ENCODE data around the gene UGT1A3.

The UGT1A3 gene

GRCh38 chr2:233789554-233789953 is 60.7 kb downstream of the UGT1A3 start:
- intact Hi-C loops (cut with micrococcal nuclease): no loop called here
- Mint-ChIP-seq H3K27ac (no peak overlapping the region), H3K4me3 (no peak overlapping the region), H3K36me3 (ENCODE audit: low read depth) (no peaks in the 10 kb centered on the region), H3K4me1 (ENCODE audit: low read depth) (no peaks in the 10 kb centered on the region), H3K9me3 (peaks cover 12% of the 10 kb centered on the region), H3K27me3 (no peaks in the 10 kb centered on the region)

- Mint-ChIP-seq H3K4me1 (ENCODE audit: low read depth) (no peaks in the 10 kb centered on the region), H3K27ac (no peak overlapping the region), H3K27me3 (no peaks in the 10 kb centered on the region), H3K36me3 (ENCODE audit: low read depth) (no peaks in the 10 kb centered on the region), H3K4me3 (no peak overlapping the region), H3K9me3 (peaks cover 1% of the 10 kb centered on the region)
- intact Hi-C loops (cut with micrococcal nuclease): no loop called here
These were observed 62.5 kb downstream of the UGT1A3 start for GRCh38 chr2:233791151-233791882.

DNA sequence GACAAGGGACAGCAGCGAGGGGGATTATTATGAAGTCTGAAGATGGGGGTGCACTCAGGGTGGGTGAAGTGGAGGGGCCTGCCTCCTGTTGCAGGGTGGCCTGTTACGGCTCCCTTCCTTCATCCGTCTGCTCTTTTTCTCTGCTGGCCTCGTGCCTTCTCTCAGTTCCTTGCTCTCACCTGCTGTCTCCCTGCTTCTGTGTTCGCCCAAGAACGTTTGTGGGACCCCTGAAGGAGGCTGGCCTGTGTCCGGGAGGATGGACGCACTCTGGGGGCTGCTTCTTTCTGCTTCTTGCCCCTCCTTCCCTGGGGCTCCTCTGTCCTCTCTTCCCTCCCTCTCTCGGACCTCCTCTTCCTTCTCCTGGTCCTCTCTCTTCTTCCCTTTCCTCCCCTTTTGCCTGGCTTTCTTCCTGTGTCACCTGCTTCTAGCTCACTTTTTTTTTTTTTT is 63.1 kb downstream of the UGT1A3 start:
- Mint-ChIP-seq H3K4me3 (no peak overlapping the region), H3K27me3 (no peaks in the 10 kb centered on the region), H3K4me1 (ENCODE audit: low read depth) (no peaks in the 10 kb centered on the region), H3K36me3 (ENCODE audit: low read depth) (no peaks in the 10 kb centered on the region), H3K27ac (no peak overlapping the region), H3K9me3 (no peaks in the 10 kb centered on the region)
- intact Hi-C loops (cut with micrococcal nuclease): no loop called here

- Mint-ChIP-seq H3K4me1 (ENCODE audit: low read depth) (no peaks in the 10 kb centered on the region), H3K27me3 (no peaks in the 10 kb centered on the region), H3K4me3 (no peak overlapping the region), H3K27ac (no peak overlapping the region), H3K9me3 (no peaks in the 10 kb centered on the region), H3K36me3 (ENCODE audit: low read depth) (no peaks in the 10 kb centered on the region)
- intact Hi-C loops (cut with micrococcal nuclease): no loop called here
These were observed 63.9 kb downstream of the UGT1A3 start for GRCh38 chr2:233792720-233793119.

DNA sequence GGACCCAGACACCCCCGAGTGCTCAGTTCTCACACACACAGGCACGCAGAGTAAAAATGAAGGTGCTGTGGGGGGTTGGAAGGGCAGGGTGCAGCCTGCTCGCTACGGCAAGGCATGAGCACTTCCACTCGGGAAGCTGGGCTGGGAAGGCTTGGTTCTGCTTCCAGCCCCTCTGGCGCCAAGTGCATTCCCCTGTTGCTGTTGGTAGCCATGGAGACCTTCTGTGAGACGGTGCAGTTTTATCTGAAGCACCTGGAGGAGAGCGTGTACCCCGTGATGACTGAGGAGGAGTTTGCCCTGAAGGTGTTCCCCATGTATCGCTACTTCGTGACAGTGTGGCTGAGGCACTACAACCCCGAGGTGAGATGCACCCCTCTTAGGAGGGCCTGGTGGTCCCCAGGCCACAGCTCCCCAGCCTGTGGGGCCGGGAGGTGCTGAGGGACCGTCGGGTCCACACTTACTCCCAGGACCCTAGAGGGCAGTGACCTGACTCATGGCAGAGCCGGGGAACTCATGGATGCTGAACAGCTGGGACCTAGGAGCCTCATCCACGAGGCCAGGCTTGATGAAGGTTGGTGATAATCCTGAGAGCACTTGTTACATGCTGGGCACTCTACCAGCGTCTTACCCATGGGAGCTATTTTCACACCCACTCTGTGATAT is 64.8 kb downstream of the UGT1A3 start:
- Mint-ChIP-seq H3K4me1 (ENCODE audit: low read depth) (no peaks in the 10 kb centered on the region), H3K27ac (no peak overlapping the region), H3K36me3 (ENCODE audit: low read depth) (no peaks in the 10 kb centered on the region), H3K9me3 (no peaks in the 10 kb centered on the region), H3K4me3 (no peak overlapping the region), H3K27me3 (no peaks in the 10 kb centered on the region)
- intact Hi-C loops (cut with micrococcal nuclease): no loop called here

DNA sequence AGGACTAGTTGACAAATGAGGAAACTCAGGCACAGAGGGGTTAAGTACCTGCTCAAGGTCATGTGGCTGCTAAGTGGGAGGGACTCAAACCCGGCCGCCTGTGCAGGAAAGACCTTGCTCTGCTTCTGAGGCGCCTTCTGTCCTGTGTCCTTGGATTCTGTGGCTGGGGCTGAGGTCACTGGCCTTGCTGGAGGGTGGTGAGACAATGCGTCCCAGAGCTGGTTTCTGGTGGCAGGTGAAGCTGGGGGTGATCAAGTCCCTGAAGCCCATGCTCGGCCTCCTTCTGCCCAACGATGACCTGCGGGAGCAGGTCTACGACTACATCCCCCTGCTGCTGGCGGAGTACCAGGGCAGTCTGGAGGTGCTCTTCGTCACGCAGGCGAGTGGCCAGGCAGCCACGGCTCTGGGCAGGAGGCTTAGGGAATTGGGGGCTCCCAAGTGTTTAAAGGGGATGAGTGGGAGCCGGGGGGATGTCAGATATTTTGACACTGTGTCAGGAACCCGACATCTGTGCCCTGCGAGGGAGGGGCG is 65.4 kb downstream of the UGT1A3 start:
- no peak overlapping the region for H3K4me3 Mint-ChIP-seq
- no peaks in the 10 kb centered on the region for H3K27me3 Mint-ChIP-seq
- intact Hi-C loops (cut with micrococcal nuclease): no loop called here
- H3K9me3 Mint-ChIP-seq: no peaks in the 10 kb centered on the region
- no peaks in the 10 kb centered on the region for H3K36me3 Mint-ChIP-seq (ENCODE audit: low read depth)
- no peaks in the 10 kb centered on the region for H3K4me1 Mint-ChIP-seq (ENCODE audit: low read depth)
- H3K27ac Mint-ChIP-seq: no peak overlapping the region

- H3K27me3 Mint-ChIP-seq: no peaks in the 10 kb centered on the region
- peaks cover 6% of the 10 kb centered on the region for H3K9me3 Mint-ChIP-seq
- H3K4me3 Mint-ChIP-seq: no peak overlapping the region
- H3K27ac Mint-ChIP-seq: no peak overlapping the region
- intact Hi-C loops (cut with micrococcal nuclease): no loop called here
- no peaks in the 10 kb centered on the region for H3K4me1 Mint-ChIP-seq (ENCODE audit: low read depth)
- H3K36me3 Mint-ChIP-seq (ENCODE audit: low read depth): no peaks in the 10 kb centered on the region
These were observed 66.9 kb downstream of the UGT1A3 start for GRCh38 chr2:233795735-233796171.

GRCh38 chr2:233796254-233796653 is 67.4 kb downstream of the UGT1A3 start:
- Mint-ChIP-seq H3K36me3 (ENCODE audit: low read depth) (no peaks in the 10 kb centered on the region), H3K27ac (no peak overlapping the region), H3K9me3 (peaks cover 8% of the 10 kb centered on the region), H3K4me3 (no peak overlapping the region), H3K4me1 (ENCODE audit: low read depth) (no peaks in the 10 kb centered on the region), H3K27me3 (no peaks in the 10 kb centered on the region)
- intact Hi-C loops (cut with micrococcal nuclease): no loop called here

GRCh38 chr2:233798335-233799086 is 69.7 kb downstream of the UGT1A3 start:
- Mint-ChIP-seq H3K36me3 (ENCODE audit: low read depth) (no peaks in the 10 kb centered on the region), H3K4me1 (ENCODE audit: low read depth) (no peaks in the 10 kb centered on the region), H3K4me3 (no peak overlapping the region), H3K27me3 (no peaks in the 10 kb centered on the region), H3K27ac (no peak overlapping the region), H3K9me3 (peaks cover 8% of the 10 kb centered on the region)
- intact Hi-C loops (cut with micrococcal nuclease): no loop called here

DNA sequence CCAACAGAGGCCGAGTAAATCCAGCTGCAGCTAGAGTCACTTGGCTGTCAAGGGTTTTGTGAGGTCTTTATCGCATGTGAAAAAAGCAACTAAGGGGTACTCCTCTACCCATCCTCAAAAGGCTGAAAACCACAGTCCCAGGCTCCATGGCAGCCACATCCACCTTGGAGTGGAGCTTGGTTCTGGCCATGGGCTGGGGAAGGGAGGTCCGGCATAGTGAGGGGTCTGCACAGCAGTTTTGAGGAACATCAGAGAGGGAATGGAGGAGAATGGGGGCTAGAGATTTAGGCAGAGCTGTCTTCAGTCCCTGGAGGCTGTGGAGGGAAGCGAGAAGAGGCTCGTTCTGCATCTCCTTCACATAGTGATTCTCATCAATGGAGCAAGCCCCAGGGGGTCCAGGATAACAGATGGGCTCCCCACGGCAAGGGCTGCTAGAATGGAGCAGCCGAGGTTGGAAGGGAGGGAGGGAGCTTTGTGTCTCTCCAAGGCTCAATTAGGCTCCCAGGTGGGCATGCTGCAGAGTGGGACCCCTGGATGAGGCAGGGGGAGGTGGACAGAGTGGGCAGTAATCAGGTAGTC is 70.3 kb downstream of the UGT1A3 start:
- Mint-ChIP-seq H3K36me3 (ENCODE audit: low read depth) (no peaks in the 10 kb centered on the region), H3K27me3 (no peaks in the 10 kb centered on the region), H3K4me1 (ENCODE audit: low read depth) (no peaks in the 10 kb centered on the region), H3K4me3 (no peak overlapping the region), H3K27ac (no peak overlapping the region), H3K9me3 (peaks cover 8% of the 10 kb centered on the region)
- intact Hi-C loops (cut with micrococcal nuclease): no loop called here

- Mint-ChIP-seq H3K4me3 (no peak overlapping the region), H3K9me3 (peaks cover 8% of the 10 kb centered on the region), H3K36me3 (ENCODE audit: low read depth) (no peaks in the 10 kb centered on the region), H3K4me1 (ENCODE audit: low read depth) (no peaks in the 10 kb centered on the region), H3K27ac (no peak overlapping the region), H3K27me3 (no peaks in the 10 kb centered on the region)
- intact Hi-C loops (cut with micrococcal nuclease): no loop called here
These were observed 70.9 kb downstream of the UGT1A3 start for GRCh38 chr2:233799716-233800115.

GRCh38 chr2:233800208-233800607 is 71.4 kb downstream of the UGT1A3 start:
- Mint-ChIP-seq H3K4me3 (no peak overlapping the region), H3K27me3 (peaks cover 3% of the 10 kb centered on the region), H3K4me1 (ENCODE audit: low read depth) (no peaks in the 10 kb centered on the region), H3K27ac (no peak overlapping the region), H3K36me3 (ENCODE audit: low read depth) (no peaks in the 10 kb centered on the region), H3K9me3 (peaks cover 8% of the 10 kb centered on the region)
- intact Hi-C loops (cut with micrococcal nuclease): no loop called here

DNA sequence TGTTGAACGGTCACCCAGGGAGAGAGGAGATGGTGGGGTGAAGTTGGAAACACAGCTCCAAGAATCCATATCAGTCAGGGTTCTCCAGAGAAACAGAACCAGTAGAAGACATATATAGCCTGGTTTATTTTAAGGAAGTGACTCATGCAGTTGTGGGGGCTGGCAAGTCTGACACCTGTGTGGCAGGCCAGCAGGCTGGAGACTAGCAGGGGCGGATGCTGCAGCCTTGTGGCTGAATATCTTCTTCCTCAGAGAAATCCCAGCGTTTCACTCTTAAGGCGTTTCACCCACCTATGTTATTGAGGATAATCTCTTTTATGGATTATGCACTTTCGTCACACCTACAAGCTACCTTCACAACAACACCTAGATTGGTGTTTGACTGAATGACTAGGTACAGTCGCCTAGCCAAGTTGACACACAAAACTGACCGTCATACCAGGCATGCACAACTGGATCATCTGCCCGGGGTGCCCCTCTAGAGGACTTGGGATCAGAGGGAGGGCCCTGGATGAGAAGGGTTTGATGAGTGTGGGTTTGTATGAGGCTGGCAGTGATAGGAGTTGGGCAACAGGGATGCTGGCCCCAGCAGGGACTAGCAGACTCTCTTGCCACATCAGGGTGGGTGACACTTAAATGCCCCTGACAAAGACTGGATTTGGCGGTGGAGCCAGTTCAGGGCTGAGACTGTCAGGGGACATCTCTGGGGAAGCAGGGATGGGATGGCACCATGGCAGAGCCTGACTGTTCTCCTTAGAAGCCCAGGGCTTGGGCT is 72.7 kb downstream of the UGT1A3 start:
- intact Hi-C loops (cut with micrococcal nuclease): no loop called here
- Mint-ChIP-seq H3K4me3 (no peak overlapping the region), H3K4me1 (ENCODE audit: low read depth) (no peaks in the 10 kb centered on the region), H3K36me3 (ENCODE audit: low read depth) (no peaks in the 10 kb centered on the region), H3K9me3 (peaks cover 8% of the 10 kb centered on the region), H3K27ac (no peak overlapping the region), H3K27me3 (peaks cover 3% of the 10 kb centered on the region)

Data from dendritic cell treated with granulocyte-macrophage colony-stimulating factor and Interleukin-4, amounts not matched to agents 40 ng/mL and 50 ng/mL, for 4 days (primary cell).